ENCODE data around the gene TRABD2B.

TRABD2B gene

GRCh38 chr1:47942240-47942629 lies 55.0 kb downstream of the TRABD2B start:
- DNase-seq (ENCODE audit: low read depth, low spot score) = no peak
- TF ChIP-seq CTCF (IDR thresholded peaks at IDR 0.05; ENCODE audit: low read depth, low read length) = no peak
- in situ Hi-C loops (cut with HindIII; ENCODE audit: low sequenced_read_pairs) = no loop called here
- no peak overlapping the region for H3K4me3 ChIP-seq (ENCODE audit: low read depth, low read length)

GRCh38 chr1:47941609-47942239 lies 55.5 kb downstream of the TRABD2B start:
- H3K4me3 ChIP-seq (ENCODE audit: low read depth, low read length) = no peak overlapping the region
- in situ Hi-C loops (cut with HindIII; ENCODE audit: low sequenced_read_pairs) = no loop called here
- no peak for TF ChIP-seq CTCF (IDR thresholded peaks at IDR 0.05; ENCODE audit: low read depth, low read length)
- DNase-seq (ENCODE audit: low read depth, low spot score) = no peak

- in situ Hi-C loops (cut with HindIII; ENCODE audit: low sequenced_read_pairs) = no loop called here
- H3K4me3 ChIP-seq (ENCODE audit: low read depth, low read length) = no peak overlapping the region
- no peak for TF ChIP-seq CTCF (IDR thresholded peaks at IDR 0.05; ENCODE audit: low read depth, low read length)
- DNase-seq (ENCODE audit: low read depth, low spot score) = no peak
Measured at GRCh38 chr1:47940779-47941178, 56.4 kb downstream of the TRABD2B start.

- no peak for TF ChIP-seq CTCF (IDR thresholded peaks at IDR 0.05; ENCODE audit: low read depth, low read length)
- no peak overlapping the region for H3K4me3 ChIP-seq (ENCODE audit: low read depth, low read length)
- DNase-seq (ENCODE audit: low read depth, low spot score) = no peak
- in situ Hi-C loops (cut with HindIII; ENCODE audit: low sequenced_read_pairs) = no loop called here
Measured at GRCh38 chr1:47940326-47940725, 56.9 kb downstream of the TRABD2B start.

- TF ChIP-seq CTCF (IDR thresholded peaks at IDR 0.05; ENCODE audit: low read depth, low read length) = no peak
- in situ Hi-C loops (cut with HindIII; ENCODE audit: low sequenced_read_pairs) = no loop called here
Measured at GRCh38 chr1:47938520-47938919, 58.7 kb downstream of the TRABD2B start.

GRCh38 chr1:47937586-47938254 lies 59.5 kb downstream of the TRABD2B start:
- no peak for TF ChIP-seq CTCF (IDR thresholded peaks at IDR 0.05; ENCODE audit: low read depth, low read length)
- DNase-seq (ENCODE audit: low read depth, low spot score) = no peak
- in situ Hi-C loops (cut with HindIII; ENCODE audit: low sequenced_read_pairs) = no loop called here
- no peak overlapping the region for H3K4me3 ChIP-seq (ENCODE audit: low read depth, low read length)

More at GRCh38 chr1:47938520-47938919, 58.7 kb downstream of the TRABD2B start:
- DNase-seq (ENCODE audit: low read depth, low spot score) = no peak
- no peak overlapping the region for H3K4me3 ChIP-seq (ENCODE audit: low read depth, low read length)

Data from astrocyte of the spinal cord (primary cell).